Mesothelial cell of epicardium (in vitro differentiated cells): ENCODE data around the gene TRAPPC12. TPM values are rescaled to one million over a fixed set of nuclear protein-coding genes. Genes with fewer than 3 reads are reported as not detected.

Experiments
- DNase-seq, 2 experiments: peaks; one replicate each; pipeline ENCODE4 v3.0.0; 2021; ENCODE audit warnings: low spot score in 2 of 2; ENCODE audit not compliant: unreplicated experiment in 2 of 2
- H3K27ac Mint-ChIP-seq: 2 replicates; pipeline ENCODE4 v1.8.0; 2021; ENCODE audit warnings: mixed read lengths
- H3K27me3 Mint-ChIP-seq: 2 replicates; pipeline ENCODE4 v1.8.0; 2021; ENCODE audit warnings: low read depth, mixed read lengths
- H3K36me3 Mint-ChIP-seq: 2 replicates; pipeline ENCODE4 v1.8.0; 2021; ENCODE audit warnings: mixed read lengths
- H3K4me1 Mint-ChIP-seq: 2 replicates; pipeline ENCODE4 v1.8.0; 2021; ENCODE audit warnings: mixed read lengths
- H3K4me3 Mint-ChIP-seq: 2 replicates; pipeline ENCODE4 v1.8.0; 2021; ENCODE audit warnings: mild to moderate bottlenecking, moderate library complexity, mixed read lengths
- H3K9me3 Mint-ChIP-seq: 2 replicates; pipeline ENCODE4 v1.8.0; 2021; ENCODE audit warnings: mixed read lengths
- total RNA-seq: library from RNA; stranded (reverse); gene quantifications from 3 replicates; pipeline ENCODE4 v1.2.1, GENCODE V29; 2021
- TF ChIP-seq, protein P1 (sequence below): fragments of 200-600 bp; sonication (generic); IDR thresholded peaks from one replicate; pipeline ENCODE4 v1.5.0; 2021; ENCODE audit warnings: antibody characterized with exemption; ENCODE audit not compliant: unreplicated experiment

TRAPPC12 gene
- total RNA-seq, 1 donor from 2014 or later: 134 TPM

DNA sequence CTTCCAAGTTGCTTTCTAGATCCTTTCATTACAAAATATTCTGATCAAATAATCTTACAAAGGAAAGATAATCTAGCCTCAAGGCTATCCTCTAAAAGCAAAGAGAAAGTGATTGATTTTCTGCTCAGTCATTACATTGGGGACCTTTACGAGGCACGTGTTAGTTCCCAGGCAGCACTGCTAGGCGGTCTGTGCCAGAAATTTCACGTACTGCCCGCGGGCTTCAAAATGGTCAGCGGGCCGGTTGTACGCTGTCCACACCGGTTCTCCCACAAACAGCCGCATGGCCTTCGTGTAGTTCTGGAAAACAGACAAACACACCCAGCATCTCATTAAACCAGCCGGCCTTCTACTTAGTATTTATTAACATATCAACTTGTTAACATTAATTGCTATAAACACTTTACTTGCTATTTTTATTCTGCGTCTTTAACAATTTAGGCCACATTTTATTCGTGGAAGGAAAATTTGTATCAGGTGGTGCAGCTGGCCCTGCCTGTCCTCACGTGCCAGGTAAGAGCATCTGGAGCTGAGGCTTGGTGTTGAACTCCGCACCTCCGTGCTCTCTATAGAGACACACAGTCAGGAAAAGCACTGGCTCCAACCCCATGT is 119.4 kb downstream of the TRAPPC12 start:
- Mint-ChIP-seq H3K27ac (no peak overlapping the region), H3K9me3 (no peaks in the 10 kb centered on the region), H3K4me1 (peaks cover 4% of the 10 kb centered on the region), H3K36me3 (peaks cover 24% of the 10 kb centered on the region), H3K4me3 (no peak overlapping the region), H3K27me3 (no peaks in the 10 kb centered on the region)
- TF ChIP-seq, protein P1, sequence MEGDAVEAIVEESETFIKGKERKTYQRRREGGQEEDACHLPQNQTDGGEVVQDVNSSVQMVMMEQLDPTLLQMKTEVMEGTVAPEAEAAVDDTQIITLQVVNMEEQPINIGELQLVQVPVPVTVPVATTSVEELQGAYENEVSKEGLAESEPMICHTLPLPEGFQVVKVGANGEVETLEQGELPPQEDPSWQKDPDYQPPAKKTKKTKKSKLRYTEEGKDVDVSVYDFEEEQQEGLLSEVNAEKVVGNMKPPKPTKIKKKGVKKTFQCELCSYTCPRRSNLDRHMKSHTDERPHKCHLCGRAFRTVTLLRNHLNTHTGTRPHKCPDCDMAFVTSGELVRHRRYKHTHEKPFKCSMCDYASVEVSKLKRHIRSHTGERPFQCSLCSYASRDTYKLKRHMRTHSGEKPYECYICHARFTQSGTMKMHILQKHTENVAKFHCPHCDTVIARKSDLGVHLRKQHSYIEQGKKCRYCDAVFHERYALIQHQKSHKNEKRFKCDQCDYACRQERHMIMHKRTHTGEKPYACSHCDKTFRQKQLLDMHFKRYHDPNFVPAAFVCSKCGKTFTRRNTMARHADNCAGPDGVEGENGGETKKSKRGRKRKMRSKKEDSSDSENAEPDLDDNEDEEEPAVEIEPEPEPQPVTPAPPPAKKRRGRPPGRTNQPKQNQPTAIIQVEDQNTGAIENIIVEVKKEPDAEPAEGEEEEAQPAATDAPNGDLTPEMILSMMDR: no peak
- no peak for DNase-seq

DNA sequence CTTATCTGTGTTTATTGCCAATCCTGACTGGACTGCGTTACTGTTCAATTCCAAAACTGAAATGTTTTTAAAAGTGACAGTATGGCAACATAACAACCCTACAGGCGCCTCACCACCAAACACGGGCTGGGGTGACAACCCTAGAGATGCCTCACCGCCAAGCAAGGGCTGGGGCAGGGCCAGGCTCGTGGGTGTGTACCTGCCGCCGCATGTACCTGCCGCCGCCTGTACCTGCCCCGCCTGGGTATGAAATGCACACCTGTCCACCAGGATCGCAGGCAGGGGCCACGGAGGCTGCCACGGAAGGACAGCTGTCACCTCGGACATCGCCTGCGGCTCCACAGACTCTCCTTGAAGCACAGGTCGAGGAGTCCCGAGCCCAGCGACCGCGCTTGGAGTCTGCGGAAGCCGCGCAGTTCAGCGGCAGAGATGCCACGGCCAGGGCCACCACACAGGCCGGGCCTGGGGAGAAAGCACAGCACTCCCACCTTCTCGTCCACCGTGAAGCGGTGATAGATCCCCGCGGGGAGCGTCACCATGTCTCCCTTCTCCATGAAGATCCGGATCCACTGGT is 120.9 kb downstream of the TRAPPC12 start:
- no peak overlapping the region for H3K27ac Mint-ChIP-seq
- no peak for DNase-seq

DNA sequence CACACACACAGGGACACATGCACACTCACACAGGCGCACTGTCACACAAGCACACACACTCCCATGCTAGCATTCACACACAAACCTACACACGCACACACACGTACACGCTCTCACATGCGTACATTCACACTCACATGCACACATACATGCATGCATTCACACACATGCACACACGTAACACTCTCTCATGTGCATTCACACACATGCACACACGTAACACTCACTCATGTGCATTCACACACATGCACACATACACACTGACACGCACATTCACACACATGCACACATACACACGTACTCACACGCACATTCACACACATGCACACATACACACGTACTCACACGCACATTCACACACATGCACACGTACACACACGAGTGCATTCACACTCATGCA is 123.6 kb downstream of the TRAPPC12 start:
- no peaks in the 10 kb centered on the region for H3K4me1 Mint-ChIP-seq
- H3K27ac Mint-ChIP-seq: no peak overlapping the region
- TF ChIP-seq, protein P1: no peak
- peaks cover 8% of the 10 kb centered on the region for H3K9me3 Mint-ChIP-seq
- no peak for DNase-seq
- no peak overlapping the region for H3K4me3 Mint-ChIP-seq
- no peaks in the 10 kb centered on the region for H3K27me3 Mint-ChIP-seq
- H3K36me3 Mint-ChIP-seq: peaks cover 36% of the 10 kb centered on the region

More for the DNA sequence above, 120.9 kb downstream of the TRAPPC12 start:
- no peak overlapping the region for H3K4me3 Mint-ChIP-seq
- H3K4me1 Mint-ChIP-seq: no peaks in the 10 kb centered on the region
- H3K9me3 Mint-ChIP-seq: no peaks in the 10 kb centered on the region
- TF ChIP-seq, protein P1: no peak
- peaks cover 31% of the 10 kb centered on the region for H3K36me3 Mint-ChIP-seq
- no peaks in the 10 kb centered on the region for H3K27me3 Mint-ChIP-seq

DNA sequence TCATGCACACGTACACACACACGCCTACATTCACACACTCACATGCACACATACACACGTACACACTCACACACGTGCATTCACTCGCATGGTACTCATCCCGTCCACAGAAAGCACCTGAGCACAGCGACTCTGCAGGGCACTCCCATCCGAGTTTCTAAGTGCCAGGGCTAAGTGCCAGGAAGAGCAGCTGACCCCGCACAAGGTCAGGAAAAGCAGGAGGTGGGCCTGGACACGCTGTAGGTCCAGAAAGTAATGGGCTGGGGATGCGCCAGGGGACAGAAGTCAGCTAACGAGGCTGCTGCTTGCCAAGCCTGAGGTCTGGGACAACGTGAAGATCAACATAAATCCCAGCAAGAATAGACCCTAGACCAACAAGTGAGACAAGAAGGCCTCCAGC is 124.0 kb downstream of the TRAPPC12 start:
- no peaks in the 10 kb centered on the region for H3K27me3 Mint-ChIP-seq
- no peaks in the 10 kb centered on the region for H3K4me1 Mint-ChIP-seq
- DNase-seq: no peak
- no peak overlapping the region for H3K27ac Mint-ChIP-seq
- peaks cover 10% of the 10 kb centered on the region for H3K9me3 Mint-ChIP-seq
- peaks cover 37% of the 10 kb centered on the region for H3K36me3 Mint-ChIP-seq
- H3K4me3 Mint-ChIP-seq: no peak overlapping the region
- TF ChIP-seq, protein P1: no peak

DNA sequence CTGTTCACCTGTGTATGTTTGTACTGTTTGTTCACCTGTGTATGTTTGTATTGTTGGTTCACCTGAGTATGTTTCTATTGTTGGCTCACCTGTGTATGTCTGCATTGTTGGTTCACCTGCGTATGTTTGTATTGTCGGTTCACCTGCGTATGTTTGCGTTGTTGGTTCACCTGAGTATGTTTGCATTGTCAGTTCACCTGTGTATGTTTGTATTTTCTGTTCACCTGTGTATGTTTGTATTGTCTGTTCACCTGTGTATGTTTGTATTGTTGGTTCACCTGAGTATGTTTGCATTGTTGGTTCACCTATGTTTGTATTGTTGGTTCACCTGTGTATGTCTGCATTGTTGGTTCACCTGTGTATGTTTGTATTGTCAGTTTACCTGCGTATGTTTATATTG is 125.2 kb downstream of the TRAPPC12 start:
- H3K4me1 Mint-ChIP-seq: no peaks in the 10 kb centered on the region
- H3K27ac Mint-ChIP-seq: no peak overlapping the region
- H3K9me3 Mint-ChIP-seq: peaks cover 12% of the 10 kb centered on the region
- peaks cover 37% of the 10 kb centered on the region for H3K36me3 Mint-ChIP-seq
- no peaks in the 10 kb centered on the region for H3K27me3 Mint-ChIP-seq
- no peak for DNase-seq
- no peak overlapping the region for H3K4me3 Mint-ChIP-seq
- TF ChIP-seq, protein P1: no peak
